Stimulated activated CD4-positive, alpha-beta T cell treated with anti-CD3 and anti-CD28 coated beads, Interleukin-15, amount 100 ng/mL, for 24 hours (primary cell): Measurements from ENCODE around the gene KCNQ2.
A peak's percentile ranks its signal among the peaks of the same experiment; 100 is the strongest.

Source experiments
- DNase-seq: peaks from one replicate; pipeline ENCODE4 v3.0.0-alpha.2; 2020

Gene KCNQ2

GRCh38 chr20:63471981-63472831, at the start of gene KCNQ2:
Gene KCNQ2, minus strand, starts transcription at chr20:63472655. Its CDS starts 192 bp downstream, at chr20:63472463.
- DNase-seq = peak; percentile 31

- no peak for DNase-seq
These were observed 49.1 kb upstream of the KCNQ2 start for GRCh38 chr20:63521602-63522001.

GRCh38 chr20:63520934-63521601, 48.6 kb upstream of the KCNQ2 start:
- peak; percentile 77 for DNase-seq

- DNase-seq = peak; percentile 86
These were observed 48.1 kb upstream of the KCNQ2 start, which contains the start of gene PPDPF for GRCh38 chr20:63520504-63520933. Gene PPDPF, plus strand, starts transcription at chr20:63520765. Its CDS starts 544 bp downstream, at chr20:63521309.

GRCh38 chr20:63519668-63520503, 47.4 kb upstream of the KCNQ2 start:
- DNase-seq = peak; percentile 78

- peak; percentile 1 for DNase-seq
These were observed 46.7 kb upstream of the KCNQ2 start for GRCh38 chr20:63518946-63519667.

GRCh38 chr20:63518351-63518861, 46.0 kb upstream of the KCNQ2 start:
- DNase-seq = peak; percentile 1

- DNase-seq = no peak
These were observed 45.2 kb upstream of the KCNQ2 start for GRCh38 chr20:63517376-63518309.

GRCh38 chr20:63514520-63514919, 42.1 kb upstream of the KCNQ2 start:
- peak; percentile 1 for DNase-seq

GRCh38 chr20:63513207-63513606, 40.8 kb upstream of the KCNQ2 start:
- DNase-seq = no peak

GRCh38 chr20:63509088-63509564, 36.7 kb upstream of the KCNQ2 start:
- DNase-seq = no peak

GRCh38 chr20:63508072-63508768, 35.8 kb upstream of the KCNQ2 start:
- peak; percentile 2 for DNase-seq

GRCh38 chr20:63507083-63507743, 34.8 kb upstream of the KCNQ2 start:
- DNase-seq = no peak

GRCh38 chr20:63505723-63506122, 33.3 kb upstream of the KCNQ2 start:
- no peak for DNase-seq

GRCh38 chr20:63505281-63505680, 32.8 kb upstream of the KCNQ2 start:
- DNase-seq = no peak

- no peak for DNase-seq
These were observed 32.2 kb upstream of the KCNQ2 start for GRCh38 chr20:63504642-63505041.

- no peak for DNase-seq
These were observed 31.1 kb upstream of the KCNQ2 start for GRCh38 chr20:63503524-63503923.

GRCh38 chr20:63502671-63503172, 30.3 kb upstream of the KCNQ2 start:
- no peak for DNase-seq
